HG02981 (cell line): ENCODE results near the gene S100A16.
A peak's percentile ranks its signal among the peaks of the same experiment; 100 is the strongest.
"Not testable (repeated sequence)": the region's sequence is repeated elsewhere in the genome, so short reads cannot be mapped to it uniquely, and the experiment has no call there.

Experiments
- ATAC-seq: cut with Tn5 transposase; IDR thresholded peaks from one replicate; pipeline ENCODE4 v1.9.1; 2021; ENCODE audit warnings: mild to moderate bottlenecking, moderate library complexity; ENCODE audit not compliant: unreplicated experiment

Gene S100A16

DNA sequence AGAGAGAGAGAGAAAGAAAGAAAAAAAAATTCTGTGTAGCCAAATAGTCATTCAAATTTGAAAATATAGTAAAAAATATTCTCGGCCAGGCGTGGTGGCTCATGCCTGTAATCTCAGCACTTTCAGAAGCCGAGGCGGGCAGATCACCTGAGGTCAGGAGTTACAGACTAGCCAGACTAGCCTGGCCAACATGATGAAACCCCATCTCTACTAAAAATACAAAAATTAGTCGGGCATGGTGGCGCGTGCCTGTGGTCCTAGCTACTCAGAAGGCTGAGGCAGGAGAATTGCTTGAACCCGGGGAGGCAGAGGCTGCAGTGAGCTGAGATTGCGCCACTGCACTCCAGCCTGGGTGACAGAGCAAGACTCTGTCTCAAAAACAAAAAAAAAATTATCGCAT is 24.9 kb downstream of the S100A16 start:
- not testable (repeated sequence) for ATAC-seq

DNA sequence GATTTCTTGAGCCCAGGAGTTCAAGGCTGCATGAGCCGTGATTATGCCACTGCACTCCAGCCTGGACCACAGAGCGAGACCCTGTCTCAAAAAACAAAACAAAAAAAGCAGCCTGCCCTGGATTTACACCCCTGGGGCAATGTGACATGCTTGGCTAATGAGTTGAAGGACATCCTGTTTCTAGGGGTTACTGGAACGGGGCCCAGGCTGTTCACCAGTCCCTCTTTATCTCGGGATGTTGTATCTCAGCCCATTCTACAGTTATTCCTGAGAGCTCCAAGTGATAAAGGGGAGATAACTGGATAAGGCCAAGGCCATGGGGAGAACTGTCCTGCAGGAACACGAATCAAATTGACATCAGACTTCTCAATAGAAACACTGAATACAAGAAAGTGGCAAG is 25.6 kb downstream of the S100A16 start:
- ATAC-seq = no peak

DNA sequence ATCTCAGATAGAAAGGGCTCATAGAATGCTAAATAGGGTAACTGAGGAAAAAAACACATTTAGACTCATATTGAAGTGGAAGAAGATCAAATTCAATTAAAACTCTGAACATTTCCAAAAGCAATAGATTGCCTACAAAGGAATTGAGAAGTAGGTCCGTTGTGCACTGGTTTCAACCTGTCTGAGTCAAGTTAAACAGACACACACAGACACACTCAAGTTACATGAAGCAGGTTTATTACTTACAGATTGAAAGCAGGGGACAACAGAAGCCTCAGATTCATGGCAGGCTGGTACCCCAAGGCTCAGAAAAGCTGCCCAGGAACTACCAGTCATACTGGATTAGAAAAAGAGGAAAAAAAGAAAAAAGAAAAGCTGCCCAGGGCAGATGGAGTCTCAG is 26.6 kb downstream of the S100A16 start:
- no peak for ATAC-seq

DNA sequence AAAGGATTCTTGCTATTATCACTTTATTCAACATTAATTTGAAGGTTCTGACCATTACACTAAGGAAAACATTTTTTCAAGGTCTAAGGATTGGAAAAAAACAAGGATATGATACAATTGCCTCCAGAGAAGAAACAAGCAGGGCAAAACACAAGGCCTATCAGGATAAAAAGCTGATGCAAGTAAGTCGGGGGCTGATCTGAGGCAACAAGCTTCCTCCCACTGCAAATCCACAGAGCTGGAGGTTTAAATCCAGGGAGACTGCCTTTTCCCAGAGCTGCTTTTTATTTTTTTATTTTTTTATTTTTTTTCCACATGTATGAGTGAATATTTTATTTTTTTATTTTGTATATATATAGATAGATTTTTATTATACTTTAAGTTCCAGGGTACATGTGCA is 27.9 kb downstream of the S100A16 start:
- no peak for ATAC-seq

DNA sequence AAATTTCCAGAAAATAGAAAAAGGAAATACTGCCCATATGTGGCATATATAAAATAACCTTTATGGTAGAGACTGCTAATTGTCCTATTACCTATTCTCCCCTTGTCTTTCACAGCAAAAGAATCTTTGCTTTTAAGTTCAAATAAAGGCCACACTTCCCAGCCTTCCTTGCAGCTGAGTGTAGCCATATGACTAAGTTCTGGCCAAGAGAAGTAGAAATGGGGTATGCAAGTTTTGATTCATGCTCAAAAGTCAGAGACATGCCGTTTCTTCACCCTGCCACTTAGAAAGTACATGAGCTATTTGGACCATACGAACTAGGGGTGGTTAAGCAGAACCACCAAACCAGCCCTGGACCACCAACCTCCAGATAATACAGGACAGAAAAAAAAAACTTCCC is 29.0 kb downstream of the S100A16 start:
- ATAC-seq = no peak

DNA sequence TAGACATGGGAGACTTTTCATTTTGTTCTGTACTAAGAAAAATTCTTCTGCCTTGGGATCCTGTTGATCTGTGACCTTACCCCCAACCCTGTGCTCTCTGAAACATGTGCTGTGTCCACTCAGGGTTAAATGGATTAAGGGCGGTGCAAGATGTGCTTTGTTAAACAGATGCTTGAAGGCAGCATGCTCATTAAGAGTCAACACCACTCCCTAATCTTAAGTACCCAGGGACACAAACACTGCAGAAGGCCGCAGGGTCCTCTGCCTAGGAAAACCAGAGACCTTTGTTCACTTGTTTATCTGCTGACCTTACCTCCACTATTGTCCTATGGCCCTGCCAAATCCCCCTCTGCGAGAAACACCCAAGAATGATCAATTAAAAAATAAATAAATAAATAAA is 29.4 kb downstream of the S100A16 start:
- not testable (repeated sequence) for ATAC-seq

DNA sequence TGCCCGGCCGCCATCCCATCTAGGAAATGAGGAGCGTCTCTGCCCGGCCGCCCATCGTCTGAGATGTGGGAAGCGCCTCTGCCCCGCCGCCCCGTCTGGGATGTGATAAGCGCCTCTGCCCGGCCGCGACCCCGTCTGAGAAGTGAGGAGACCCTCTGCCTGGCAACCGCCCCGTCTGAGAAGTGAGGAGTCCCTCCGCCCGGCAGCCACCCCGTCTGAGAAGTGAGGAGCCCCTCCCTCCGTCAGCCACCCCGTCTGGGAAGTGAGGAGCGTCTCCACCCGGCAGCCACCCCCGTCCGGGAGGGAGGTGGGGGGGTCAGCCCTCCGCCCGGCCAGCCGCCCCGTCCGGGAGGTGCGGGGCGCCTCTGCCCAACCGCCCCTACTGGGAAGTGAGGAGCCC is 30.1 kb downstream of the S100A16 start:
- not testable (repeated sequence) for ATAC-seq

DNA sequence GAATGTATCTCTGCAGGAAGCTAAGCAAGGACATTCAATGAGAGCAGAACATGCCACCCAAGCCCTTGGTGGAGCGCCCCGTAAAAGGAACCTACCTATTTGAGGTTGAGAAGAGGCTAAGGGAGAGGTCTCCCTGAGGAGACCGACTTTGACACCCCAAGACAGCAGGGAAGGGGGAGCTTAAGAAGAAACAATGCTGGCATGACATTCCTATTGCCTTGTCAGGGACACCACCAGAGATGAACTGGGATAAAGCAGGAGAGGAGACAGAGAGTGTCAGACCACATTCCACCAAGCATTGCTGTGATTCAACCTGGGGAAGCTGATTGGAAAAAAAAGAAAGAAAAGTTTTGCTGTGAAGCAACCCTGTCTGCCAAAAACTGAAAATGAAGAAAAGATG is 34.0 kb downstream of the S100A16 start:
- ATAC-seq = no peak

DNA sequence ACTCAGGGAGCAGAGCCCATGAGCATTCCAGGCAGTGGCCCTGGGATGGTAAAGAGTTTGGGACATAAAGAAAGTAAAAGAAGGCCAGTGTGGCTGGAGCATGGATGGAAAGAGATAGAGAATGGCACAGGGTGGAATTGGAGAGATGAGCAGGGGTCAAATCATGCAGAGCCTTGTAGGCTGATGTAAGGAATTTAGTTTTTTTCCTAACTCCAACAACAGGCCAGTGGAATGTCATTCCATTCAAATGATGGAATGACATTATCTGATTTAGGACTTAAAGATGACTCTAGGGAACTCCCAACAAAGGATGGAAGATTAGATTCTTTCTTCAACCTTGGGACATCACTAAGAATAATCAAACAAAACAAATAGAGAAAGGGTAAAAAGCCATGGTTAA is 34.4 kb downstream of the S100A16 start:
- ATAC-seq = no peak

DNA sequence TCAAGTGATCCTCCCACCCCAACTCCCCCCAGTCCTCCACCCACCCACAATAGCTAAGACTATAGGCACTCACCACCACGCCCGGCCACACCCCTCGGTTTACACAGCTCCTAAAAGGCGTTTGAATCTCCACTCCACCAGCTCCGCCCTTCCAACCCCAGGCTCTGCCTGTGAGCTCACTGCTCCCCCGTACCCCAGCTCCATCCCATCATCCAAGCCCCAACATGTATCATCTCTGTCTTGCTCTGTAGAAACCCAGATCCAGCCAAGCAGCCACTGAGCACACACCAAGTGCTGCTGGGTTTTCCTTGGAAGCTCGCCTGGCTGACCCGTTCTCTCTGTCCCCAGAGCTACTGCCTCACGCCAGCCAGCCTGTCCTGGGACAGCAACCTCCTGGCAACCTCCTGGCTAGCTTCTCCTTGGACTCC is 35.3 kb downstream of the S100A16 start:
- no peak for ATAC-seq

DNA sequence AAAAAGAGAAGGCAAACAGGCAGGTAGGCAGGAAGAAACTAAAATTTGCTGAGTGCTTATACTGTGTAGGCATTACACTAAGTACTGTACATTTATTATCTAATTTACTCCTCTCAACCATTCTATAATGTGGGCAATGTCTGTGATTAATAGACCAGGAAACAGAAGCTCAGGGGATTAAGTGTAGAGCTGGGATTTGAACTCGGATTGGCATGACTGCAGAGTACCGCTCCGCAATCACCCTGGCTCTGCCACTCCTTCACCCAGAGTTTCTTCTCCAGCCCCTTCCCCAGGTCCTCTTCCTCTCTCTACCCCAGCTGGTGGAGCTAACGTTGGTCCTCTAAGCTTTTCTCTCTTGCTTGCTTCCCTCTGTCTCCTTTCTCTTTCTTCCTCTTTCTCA is 35.8 kb downstream of the S100A16 start:
- ATAC-seq = no peak

DNA sequence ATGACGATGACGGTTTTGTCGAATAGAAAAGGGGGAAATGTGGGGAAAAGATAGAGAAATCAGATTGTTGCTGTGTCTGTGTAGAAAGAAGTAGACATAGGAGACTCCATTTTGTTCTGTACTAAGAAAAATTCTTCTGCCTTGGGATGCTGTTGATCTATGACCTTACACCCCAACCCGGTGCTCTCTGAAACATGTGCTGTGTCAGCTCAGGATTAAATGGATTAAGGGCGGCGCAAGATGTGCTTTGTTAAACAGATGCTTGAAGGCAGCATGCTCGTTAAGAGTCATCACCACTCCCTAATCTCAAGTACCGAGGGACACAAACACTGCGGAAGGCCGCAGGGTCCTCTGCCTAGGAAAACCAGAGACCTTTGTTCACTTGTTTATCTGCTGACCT is 37.4 kb downstream of the S100A16 start:
- ATAC-seq = not testable (repeated sequence)

DNA sequence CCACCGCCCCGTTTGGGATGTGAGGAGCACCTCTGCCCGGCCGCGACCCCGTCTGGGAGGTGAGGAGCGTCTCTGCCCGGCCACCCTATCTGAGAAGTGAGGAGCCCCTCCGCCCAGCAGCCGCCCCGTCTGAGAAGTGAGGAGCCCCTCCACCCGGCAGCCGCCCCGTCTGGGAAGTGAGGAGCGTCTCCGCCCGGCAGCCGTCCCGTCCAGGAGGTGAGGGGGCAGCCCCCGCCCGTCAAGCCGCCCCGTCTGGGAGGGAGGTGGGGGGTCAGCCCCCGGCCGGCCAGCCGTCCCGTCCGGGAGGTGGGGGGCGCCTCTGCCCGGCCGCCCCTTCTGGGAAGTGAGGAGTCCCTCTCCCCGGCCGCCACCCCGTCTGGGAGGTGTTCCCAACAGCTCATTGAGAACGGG is 37.9 kb downstream of the S100A16 start:
- ATAC-seq = not testable (repeated sequence)

DNA sequence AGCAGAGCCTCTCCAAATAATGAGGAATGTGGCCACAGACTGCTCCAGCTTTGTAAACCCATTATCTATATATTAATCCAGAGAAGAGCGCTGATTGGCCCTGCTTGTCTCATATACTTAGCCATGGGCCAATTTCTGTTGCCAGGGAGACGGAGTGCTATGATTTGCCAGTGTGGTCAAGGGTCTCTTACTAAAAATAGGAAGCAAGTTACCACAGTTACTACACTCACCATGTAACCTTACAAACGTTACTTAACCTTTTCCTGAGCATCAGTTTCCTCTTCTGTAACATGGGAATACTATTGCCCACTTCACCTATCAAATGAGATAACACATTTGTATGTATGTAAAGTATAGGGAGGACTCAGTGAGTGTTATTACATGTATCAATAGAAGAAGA is 39.6 kb downstream of the S100A16 start:
- no peak for ATAC-seq

DNA sequence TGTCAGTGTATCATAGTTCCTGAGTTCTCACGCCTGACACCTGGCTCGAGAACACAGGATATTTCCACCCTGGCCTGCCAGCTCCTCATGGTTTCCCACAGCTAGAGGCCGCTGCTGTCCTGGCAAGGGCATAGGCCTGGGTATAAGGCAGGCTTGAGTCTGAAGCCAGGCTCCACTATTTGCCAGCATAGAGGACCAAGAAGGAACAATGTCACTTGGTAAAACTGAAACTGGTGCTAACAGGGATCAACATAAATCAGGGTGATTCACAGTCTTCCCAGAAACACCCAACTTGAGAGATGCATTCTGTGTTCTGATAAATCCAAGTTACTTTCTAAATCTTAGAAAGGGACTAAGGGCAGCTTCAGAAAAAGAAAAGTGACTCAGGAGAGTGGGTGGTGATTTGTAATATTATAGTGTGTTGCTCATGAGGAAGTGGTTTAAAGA is 40.3 kb downstream of the S100A16 start:
- ATAC-seq = peak; percentile 60

DNA sequence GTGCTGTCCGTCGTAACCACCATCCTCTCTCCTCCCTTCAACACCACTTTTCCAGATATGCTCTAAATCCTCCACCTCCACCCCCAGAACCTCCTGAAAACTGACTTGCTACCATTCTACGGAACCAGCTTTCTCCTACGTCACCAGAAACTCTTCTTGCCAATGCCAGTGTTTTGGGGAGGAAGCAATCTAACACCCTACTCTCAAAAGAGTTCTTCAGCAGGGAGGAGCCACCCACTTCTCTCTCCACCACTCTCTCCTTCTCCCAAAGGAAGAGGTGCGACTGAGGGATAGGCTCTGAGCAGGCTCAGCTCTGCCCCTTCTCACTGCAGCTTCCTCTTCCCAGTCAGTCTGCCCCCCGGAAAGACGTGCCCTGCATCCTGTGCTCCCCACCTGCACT is 41.2 kb downstream of the S100A16 start:
- no peak for ATAC-seq

DNA sequence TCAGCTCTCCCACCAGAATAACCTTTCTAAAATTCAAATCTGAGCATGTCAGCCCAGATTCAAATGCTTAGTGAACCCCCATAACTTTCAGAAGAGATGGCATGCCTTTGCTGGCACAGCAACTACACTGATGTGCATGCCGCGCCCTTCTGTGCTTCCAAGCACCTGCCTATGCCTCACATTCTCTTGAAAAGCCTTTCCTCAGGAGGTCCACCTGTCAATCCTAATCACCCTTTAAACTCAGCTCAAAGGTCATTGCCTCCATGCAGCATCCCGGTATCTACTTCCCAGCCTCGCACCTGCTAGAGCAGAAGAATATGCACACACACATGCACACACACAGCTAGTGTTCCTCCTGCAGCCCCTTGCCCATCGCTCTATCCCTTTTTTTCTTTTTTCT is 42.1 kb downstream of the S100A16 start:
- ATAC-seq = no peak

DNA sequence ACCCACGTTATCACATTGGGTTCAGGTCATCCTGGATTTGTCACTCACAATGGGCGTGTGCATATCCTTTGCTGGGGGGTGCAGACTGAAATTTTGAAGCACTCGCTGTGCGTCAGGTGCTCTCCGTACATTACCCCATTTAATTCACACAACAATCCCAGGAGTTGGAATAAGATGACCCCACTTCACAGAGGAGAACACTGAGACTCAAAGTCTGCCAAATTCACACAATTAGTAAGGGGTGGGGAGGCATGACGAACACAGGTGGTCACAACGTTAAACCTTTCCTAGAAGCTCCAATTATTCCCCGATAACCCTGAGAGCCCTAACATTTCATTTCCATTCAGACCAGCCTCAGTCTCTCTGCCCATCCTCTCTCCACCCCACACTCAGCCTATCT is 43.5 kb downstream of the S100A16 start:
- ATAC-seq = no peak

DNA sequence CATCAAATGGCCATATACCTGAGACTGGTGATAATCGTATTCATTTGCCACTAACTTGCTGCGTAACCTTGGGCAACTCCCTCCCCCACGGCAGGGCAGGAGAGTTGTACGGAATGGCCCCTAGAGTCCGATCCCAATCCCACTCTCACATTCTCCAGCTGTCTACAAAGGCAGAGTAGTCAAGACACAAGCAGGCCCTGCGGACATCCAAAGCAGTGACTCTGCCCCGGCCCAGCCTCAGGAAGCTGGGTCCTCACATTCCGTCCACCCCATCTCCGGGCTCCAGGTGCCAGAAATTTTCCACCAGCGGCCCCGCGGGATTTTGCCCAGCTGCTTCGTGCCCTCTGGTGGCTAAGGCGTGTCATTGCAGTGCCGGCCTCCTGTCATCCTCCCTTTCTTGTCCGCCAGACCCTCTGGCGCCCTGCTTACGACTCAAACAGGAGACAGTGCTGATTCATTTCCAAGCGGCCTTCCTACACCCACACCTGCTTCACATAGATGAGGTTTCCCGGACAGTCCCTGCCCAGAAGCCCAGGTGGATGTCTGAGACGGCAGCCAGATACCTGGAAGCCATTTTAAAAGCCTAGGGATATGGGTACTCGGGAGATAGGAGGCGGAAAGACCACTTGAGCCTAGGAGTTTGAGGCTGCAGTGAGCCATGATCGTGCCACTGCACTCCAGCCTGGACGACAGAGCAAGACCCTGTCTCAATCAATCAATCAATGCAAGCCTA is 44.4 kb downstream of the S100A16 start:
- no peak for ATAC-seq

DNA sequence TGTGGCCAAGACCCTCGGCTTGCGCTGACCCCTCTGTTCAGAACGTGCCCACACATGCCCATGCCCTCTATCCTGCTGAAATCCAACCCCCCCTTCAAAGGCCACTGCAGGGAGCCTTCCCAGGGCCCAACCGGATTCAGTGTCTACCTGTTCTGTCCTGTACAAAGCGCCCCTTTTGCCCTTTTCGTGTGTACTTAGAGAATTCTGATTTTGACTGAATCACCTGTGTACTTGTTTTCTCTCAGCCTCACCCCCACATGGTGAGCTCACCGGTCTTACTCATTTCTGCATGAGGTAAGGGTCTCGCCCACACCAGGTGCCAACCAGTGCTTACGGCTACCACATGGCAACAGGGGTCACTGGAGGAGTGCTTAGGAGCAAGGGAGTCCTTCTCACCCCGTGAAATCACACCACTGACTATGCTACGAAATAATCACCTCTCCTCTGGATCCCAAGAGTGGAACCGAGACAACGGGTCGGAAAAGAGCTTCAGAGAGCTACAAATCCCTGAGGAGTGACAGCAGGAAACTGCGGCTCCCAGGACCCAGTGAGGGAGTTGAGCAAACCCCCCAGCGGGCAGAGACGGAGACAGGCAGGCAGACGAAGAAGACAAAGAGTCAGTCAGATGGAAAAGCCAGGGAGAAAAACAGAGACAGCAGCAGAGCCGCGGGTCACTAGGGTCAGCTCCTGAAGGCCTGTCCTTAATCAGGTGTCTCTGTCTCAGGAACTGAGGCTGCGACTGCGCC is 45.1 kb downstream of the S100A16 start:
- ATAC-seq = no peak

DNA sequence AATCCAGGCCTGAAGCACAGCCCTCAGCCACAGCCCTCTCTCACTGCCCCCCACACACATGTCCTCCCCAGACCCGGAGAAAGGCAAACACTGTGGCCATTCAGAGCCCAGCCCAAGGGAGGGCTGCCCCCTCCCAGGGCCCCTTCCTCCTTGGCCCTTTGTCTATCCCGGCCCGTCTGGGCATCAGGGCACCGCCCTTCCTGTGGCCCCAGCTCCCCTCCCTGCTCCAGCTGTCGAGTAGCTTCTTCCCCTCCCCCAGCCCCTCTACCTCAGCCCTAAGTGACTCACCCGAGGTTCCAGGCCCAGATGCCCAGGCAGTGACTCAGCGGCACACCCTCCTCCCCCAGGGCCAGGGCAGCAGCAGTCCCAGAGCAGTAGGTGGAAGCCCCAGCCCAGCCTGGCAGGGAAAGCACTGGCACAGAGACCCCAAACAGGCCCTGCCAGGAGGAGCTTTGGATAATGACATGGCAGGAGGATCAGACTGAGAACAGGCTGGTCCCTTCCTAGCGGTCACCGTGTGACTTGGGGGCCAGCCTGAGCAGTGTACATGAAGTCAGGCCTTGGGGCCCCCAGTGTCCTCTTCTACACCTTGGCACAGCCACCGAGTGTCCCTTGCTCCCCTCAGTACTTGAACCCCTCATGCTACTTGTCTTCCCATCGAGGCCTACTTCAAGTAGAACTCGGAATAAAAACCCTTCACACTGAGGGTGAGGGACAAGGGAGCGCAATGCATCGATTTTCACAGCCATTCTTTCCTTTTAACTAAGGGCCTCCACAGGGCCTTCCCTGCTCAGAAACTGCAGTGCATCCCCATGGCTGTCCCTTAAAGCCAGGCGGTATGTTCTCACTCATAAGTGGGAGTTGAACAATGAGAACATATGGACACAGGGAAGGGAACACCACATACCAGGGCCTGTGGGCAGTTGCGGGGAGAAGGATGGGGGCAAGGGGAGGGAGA is 46.2 kb downstream of the S100A16 start:
- no peak for ATAC-seq
